Cortex of kidney (tissue), 1 donor: ENCODE measurements around the gene SCAMP3.
A peak's percentile ranks its signal among the peaks of the same experiment; 100 is the strongest.
"Not testable (repeated sequence)": the region's sequence is repeated elsewhere in the genome, so short reads cannot be mapped to it uniquely, and the experiment has no call there.

Source experiments
- DNase-seq: peaks from one replicate; lab custom pipeline; 2025; lab: John Stamatoyannopoulos, UW

Gene SCAMP3

GRCh38 chr1:155261852-155262673, at the start of gene SCAMP3:
Gene SCAMP3, minus strand, starts transcription at chr1:155262360. Its CDS starts 209 bp downstream, at chr1:155262151.
- DNase-seq = no peak

- no peak for DNase-seq
Measured at GRCh38 chr1:155309423-155310021, 47.4 kb upstream of the SCAMP3 start.

- peak; percentile 65 for DNase-seq
Measured at GRCh38 chr1:155308493-155309422, 46.6 kb upstream of the SCAMP3 start, which contains the start of gene FDPS. Gene FDPS, plus strand, starts transcription at chr1:155308866. Its CDS starts 924 bp downstream, at chr1:155309790.

- no peak for DNase-seq
Measured at GRCh38 chr1:155307247-155307740, 45.1 kb upstream of the SCAMP3 start.

GRCh38 chr1:155305881-155306391, 43.8 kb upstream of the SCAMP3 start:
- DNase-seq = no peak

- DNase-seq = no peak
Measured at GRCh38 chr1:155304558-155305063, 42.5 kb upstream of the SCAMP3 start.

GRCh38 chr1:155301342-155301841, 39.2 kb upstream of the SCAMP3 start, which contains the start of gene PKLR:
Gene PKLR, minus strand, starts transcription at chr1:155301438. Its CDS starts 43 bp downstream, at chr1:155301395.
- no peak for DNase-seq

GRCh38 chr1:155300553-155301329, 38.6 kb upstream of the SCAMP3 start:
- DNase-seq = no peak

- no peak for DNase-seq
Measured at GRCh38 chr1:155300024-155300423, 37.9 kb upstream of the SCAMP3 start.

- DNase-seq = no peak
Measured at GRCh38 chr1:155297384-155297783, 35.2 kb upstream of the SCAMP3 start.

GRCh38 chr1:155296661-155297060, 34.5 kb upstream of the SCAMP3 start:
- DNase-seq = no peak

GRCh38 chr1:155295942-155296267, 33.7 kb upstream of the SCAMP3 start:
- no peak for DNase-seq

GRCh38 chr1:155295183-155295941, 33.2 kb upstream of the SCAMP3 start:
- DNase-seq = no peak

- no peak for DNase-seq
Measured at GRCh38 chr1:155294520-155295182, 32.5 kb upstream of the SCAMP3 start.

- no peak for DNase-seq
Measured at GRCh38 chr1:155293086-155293749, 31.1 kb upstream of the SCAMP3 start.

- DNase-seq = not testable (repeated sequence)
Measured at GRCh38 chr1:155291006-155291405, 28.8 kb upstream of the SCAMP3 start.

GRCh38 chr1:155287987-155288543, 25.9 kb upstream of the SCAMP3 start:
- no peak for DNase-seq

GRCh38 chr1:155286544-155286943, 24.4 kb upstream of the SCAMP3 start:
- no peak for DNase-seq
